Activated CD4-positive, alpha-beta T cell treated with anti-CD3 and anti-CD28 coated beads, Interleukin-2, amount 50 U/mL, for 4 hours (primary cell): ENCODE results near the gene DOK3.

Experiments
- DNase-seq, 2 experiments: peaks; one replicate each; pipeline ENCODE4 v3.0.0-alpha.2; 2020

DOK3 gene

DNA sequence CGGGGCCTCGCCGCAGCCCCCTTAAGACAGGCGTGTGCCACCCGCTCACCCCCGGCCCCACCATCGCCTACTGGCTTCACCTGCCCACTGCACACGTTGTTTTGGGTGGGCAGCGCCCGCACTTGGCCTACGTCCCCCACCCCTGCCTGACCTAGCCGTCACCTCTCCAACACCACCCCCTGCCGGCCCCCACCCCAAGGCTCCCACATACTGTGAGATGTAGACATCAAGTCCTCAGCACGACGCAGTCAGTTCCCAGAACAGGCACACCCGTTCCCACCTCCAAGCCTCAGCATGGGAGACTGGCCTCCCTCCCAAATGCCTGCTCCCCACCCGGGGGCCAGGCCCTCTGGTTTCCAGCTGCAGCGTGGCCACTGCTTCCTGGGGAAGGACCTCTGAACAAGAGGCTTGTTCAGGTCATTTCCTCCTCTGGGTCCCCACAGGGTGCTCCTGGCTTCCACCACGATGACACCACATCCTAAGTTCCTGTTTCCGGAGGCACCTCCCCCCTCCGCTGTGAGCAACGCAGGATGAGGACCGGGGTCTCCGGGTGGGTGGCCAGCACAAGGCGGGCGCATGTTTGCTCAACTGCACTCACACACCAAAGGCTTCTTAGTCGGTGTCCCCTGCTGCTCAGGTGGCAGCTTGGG lies 47.5 kb downstream of the DOK3 start:
- DNase-seq: no peak

DNA sequence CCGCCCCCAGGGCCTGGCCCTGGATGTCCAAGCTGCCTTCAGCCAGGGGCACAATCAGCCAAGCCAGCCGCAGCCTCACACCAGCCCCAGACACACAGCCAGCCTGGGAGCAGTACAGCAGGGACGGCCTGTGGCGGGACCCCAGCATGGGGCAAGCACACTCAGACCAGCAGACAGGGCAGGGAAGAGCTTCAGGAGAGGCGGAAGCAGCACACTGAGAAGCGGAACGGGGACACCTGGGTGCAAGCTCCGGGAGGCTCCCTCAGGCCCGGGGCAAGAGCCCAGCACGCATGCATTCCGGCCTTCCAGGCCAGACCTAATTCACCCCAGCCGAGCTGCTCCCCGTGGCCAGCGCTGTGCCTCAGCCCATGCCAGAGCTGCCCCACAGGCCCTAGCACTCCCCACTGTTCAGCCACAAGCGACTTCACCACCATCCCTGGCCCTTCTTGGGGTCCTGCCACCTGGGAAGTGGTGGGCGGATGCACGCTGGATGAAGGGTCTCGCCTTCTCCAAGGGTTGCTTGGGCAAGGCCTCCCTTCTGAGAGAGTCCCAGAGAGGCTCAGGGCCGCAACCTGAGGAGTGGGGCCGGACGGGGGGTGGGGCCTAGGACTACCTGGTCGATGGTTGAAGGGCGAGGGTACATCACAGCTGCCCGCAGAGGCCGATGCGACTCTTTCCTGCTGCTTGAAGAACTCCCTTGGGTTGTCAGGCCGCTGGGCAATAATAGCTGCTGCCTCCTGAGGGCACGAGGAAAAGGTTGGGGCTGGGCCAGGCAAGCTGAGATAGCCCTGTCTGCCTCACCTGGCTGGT lies 49.6 kb downstream of the DOK3 start:
- DNase-seq: no peak

- no peak for DNase-seq
These were observed 50.3 kb downstream of the DOK3 start for GRCh38 chr5:177459357-177459756.

- DNase-seq: no peak
These were observed 50.7 kb downstream of the DOK3 start for GRCh38 chr5:177458912-177459350.

- DNase-seq: no peak
These were observed 51.6 kb downstream of the DOK3 start for GRCh38 chr5:177457852-177458681.

GRCh38 chr5:177456976-177457851 lies 52.4 kb downstream of the DOK3 start:
- no peak for DNase-seq

DNA sequence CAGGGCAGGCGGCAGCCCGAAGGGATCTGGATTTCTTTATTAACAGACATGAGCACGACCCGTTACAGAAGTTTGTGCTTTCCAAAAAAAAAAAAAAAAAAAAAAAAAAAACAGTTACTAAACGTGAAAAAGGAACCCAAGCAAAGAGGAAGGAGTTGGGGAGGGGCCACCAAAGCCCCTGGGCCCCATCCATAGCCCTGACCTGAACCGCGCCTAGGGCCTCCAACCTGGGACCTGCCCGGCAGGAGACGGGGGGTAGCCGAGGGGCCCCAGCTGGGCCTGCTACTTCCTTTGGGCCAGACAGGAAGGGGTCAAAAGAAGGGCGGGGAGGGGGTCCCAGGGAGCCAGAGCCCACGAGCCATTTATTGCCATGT lies 53.0 kb downstream of the DOK3 start:
- no peak for DNase-seq

DNA sequence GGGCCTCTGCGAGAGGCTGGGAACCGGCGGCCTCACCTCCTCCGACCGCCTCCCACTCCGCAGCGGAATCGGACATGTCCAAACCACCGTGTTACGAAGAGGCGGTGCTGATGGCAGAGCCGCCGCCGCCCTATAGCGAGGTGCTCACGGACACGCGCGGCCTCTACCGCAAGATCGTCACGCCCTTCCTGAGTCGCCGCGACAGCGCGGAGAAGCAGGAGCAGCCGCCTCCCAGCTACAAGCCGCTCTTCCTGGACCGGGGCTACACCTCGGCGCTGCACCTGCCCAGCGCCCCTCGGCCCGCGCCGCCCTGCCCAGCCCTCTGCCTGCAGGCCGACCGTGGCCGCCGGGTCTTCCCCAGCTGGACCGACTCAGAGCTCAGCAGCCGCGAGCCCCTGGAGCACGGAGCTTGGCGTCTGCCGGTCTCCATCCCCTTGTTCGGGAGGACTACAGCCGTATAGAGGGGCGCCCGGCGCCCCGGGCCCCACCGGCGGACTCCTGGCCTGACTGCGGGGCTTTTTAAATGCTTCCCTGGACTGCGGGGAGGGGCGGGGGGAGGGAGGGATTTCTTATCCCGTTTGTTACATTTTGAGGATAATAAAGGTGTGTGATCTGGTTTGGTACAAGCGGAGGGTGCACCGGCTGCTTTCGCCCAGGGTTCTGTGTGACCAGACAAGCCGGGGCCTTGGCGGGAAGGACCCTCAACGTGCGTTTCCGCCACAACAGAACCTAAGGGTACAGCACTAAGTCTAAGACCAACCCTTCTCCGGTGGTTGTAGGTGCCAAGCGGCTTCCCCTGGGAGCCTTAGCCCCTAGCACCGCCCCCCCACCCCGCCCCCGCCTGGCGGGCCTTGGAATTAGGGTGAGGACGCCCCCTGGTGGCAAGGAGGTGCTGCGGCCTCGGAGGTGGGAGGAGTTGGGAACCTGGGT lies 53.7 kb downstream of the DOK3 start:
- DNase-seq: peak; percentile 95 to 96

DNA sequence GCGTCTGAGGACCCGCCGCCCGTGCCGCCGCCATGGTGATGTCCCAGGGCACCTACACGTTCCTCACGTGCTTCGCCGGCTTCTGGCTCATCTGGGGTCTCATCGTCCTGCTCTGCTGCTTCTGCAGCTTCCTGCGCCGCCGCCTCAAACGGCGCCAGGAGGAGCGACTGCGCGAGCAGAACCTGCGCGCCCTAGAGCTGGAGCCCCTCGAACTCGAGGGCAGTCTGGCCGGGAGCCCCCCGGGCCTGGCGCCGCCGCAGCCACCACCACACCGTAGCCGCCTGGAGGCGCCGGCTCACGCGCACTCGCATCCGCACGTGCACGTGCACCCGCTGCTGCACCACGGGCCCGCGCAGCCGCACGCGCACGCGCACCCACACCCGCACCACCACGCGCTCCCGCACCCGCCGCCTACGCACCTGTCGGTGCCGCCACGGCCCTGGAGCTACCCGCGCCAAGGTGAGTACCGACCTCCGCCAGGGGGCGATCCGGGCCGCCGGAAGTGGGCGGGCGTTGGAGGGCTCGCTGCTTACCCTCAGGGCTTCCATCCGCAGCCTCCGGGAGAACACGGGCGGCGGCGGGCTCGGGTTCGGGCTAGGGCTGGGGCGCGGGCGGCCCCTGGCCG lies 54.5 kb downstream of the DOK3 start:
- DNase-seq: peak; percentile 88 to 89

GRCh38 chr5:177454397-177455035 lies 55.1 kb downstream of the DOK3 start:
- peak; percentile 89 to 91 for DNase-seq

DNA sequence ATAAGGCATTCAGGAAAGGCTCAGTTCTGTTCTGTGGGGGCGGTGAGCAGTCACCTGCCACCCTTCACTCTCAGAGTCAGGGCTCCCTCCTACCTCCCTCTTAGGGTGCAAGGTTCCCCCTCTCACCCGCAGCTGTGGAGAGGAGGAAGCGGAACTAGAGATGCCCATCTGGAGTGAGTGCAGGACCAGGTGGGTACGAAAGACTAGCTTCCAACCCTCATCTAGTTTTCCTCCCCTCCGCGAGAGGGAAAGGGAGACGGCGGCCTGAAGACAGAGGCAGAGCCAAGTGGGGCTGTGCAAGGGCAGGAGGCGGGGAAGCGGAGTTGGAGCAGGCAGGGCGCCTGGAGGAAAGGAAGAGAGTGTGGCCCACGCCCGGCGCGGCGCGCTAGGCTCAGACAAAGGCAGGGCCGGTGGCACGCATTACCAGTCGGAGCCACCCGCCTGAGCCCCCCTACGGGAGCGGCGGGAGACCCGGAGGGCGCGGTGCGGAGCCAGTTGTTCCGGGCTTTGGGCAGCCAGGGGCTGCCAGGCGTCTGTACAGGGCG lies 55.7 kb downstream of the DOK3 start:
- no peak for DNase-seq

- DNase-seq: no peak
These were observed 56.7 kb downstream of the DOK3 start for GRCh38 chr5:177452688-177453638.
